Measurements from ENCODE around the gene ACOT2.

The ACOT2 gene

GRCh38 chr14:73588695-73589094 is 19.7 kb downstream of the ACOT2 start:
- no peak for TF ChIP-seq SIN3A (IDR thresholded peaks at IDR 0.05; ENCODE audit: borderline replicate concordance, insufficient read depth, low read length)
- TF ChIP-seq FOXP2 (optimal IDR thresholded peaks at IDR 0.05; ENCODE audit: borderline replicate concordance, extremely low read depth, extremely low read length, insufficient read depth) = no peak
- no peak for TF ChIP-seq TAF1 (IDR thresholded peaks at IDR 0.05; ENCODE audit: borderline replicate concordance, insufficient read depth, low read length)
- TF ChIP-seq POLR2AphosphoS5 (IDR thresholded peaks at IDR 0.05; ENCODE audit: low read depth, low read length) = no peak
- TF ChIP-seq, protein P1, sequence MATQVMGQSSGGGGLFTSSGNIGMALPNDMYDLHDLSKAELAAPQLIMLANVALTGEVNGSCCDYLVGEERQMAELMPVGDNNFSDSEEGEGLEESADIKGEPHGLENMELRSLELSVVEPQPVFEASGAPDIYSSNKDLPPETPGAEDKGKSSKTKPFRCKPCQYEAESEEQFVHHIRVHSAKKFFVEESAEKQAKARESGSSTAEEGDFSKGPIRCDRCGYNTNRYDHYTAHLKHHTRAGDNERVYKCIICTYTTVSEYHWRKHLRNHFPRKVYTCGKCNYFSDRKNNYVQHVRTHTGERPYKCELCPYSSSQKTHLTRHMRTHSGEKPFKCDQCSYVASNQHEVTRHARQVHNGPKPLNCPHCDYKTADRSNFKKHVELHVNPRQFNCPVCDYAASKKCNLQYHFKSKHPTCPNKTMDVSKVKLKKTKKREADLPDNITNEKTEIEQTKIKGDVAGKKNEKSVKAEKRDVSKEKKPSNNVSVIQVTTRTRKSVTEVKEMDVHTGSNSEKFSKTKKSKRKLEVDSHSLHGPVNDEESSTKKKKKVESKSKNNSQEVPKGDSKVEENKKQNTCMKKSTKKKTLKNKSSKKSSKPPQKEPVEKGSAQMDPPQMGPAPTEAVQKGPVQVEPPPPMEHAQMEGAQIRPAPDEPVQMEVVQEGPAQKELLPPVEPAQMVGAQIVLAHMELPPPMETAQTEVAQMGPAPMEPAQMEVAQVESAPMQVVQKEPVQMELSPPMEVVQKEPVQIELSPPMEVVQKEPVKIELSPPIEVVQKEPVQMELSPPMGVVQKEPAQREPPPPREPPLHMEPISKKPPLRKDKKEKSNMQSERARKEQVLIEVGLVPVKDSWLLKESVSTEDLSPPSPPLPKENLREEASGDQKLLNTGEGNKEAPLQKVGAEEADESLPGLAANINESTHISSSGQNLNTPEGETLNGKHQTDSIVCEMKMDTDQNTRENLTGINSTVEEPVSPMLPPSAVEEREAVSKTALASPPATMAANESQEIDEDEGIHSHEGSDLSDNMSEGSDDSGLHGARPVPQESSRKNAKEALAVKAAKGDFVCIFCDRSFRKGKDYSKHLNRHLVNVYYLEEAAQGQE (IDR thresholded peaks at IDR 0.05; ENCODE audit: insufficient read depth in 1 of 2, low read depth in 2 of 2, low read length in 2 of 2) = no peak

DNA sequence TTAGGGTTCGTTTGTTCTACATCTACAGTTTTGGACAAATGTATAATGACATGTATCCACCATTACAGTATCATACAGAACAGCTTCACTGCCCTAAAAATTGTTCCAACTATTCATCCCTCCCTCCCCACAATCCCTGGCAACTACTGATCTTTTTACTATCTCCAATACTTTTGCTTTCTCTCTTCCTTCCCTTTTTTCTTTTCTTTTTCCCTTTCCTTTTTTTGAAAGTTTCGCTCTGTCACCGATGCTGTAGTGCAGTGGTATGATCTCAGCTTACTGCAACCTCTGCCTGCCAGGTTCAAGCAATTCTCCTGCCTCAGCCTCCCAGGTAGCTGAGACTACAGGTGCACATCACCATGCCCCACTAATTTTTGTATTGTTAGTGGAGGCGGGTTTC is 20.1 kb downstream of the ACOT2 start:
- TF ChIP-seq SIN3A (IDR thresholded peaks at IDR 0.05; ENCODE audit: borderline replicate concordance, insufficient read depth, low read length) (no peak), TAF1 (IDR thresholded peaks at IDR 0.05; ENCODE audit: borderline replicate concordance, insufficient read depth, low read length) (no peak), FOXP2 (optimal IDR thresholded peaks at IDR 0.05; ENCODE audit: borderline replicate concordance, extremely low read depth, extremely low read length, insufficient read depth) (no peak), POLR2AphosphoS5 (IDR thresholded peaks at IDR 0.05; ENCODE audit: low read depth, low read length) (no peak)
- TF ChIP-seq, protein P1 (IDR thresholded peaks at IDR 0.05; ENCODE audit: insufficient read depth in 1 of 2, low read depth in 2 of 2, low read length in 2 of 2) = no peak

DNA sequence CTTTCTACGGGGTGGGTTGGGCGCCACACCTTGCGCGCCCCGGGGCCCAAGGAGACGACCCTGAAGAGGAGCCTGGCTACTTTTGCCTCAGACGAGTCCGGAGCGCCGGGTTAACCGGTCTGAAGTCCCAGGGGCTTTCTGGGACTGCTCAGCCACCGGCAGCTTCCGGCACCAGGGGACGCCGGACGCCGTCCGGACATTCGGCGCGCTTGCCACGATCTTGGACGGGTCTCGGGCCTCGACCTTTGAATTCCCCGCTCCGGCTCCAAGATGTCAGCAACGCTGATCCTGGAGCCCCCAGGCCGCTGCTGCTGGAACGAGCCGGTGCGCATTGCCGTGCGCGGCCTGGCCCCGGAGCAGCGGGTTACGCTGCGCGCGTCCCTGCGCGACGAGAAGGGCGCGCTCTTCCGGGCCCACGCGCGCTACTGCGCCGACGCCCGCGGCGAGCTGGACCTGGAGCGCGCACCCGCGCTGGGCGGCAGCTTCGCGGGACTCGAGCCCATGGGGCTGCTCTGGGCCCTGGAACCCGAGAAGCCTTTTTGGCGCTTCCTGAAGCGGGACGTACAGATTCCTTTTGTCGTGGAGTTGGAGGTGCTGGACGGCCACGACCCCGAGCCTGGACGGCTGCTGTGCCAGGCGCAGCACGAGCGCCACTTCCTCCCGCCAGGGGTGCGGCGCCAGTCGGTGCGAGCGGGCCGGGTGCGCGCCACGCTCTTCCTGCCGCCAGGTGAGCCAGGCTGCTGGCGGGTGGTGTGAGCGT is 22.9 kb downstream of the ACOT2 start, which contains the start of gene ACOT4:
Gene ACOT4, plus strand, starts transcription at position 184 of the 760 bp plus-strand sequence. Its CDS starts 87 bp downstream, at position 271.
- no peak for TF ChIP-seq SIN3A (IDR thresholded peaks at IDR 0.05; ENCODE audit: borderline replicate concordance, insufficient read depth, low read length)

DNA sequence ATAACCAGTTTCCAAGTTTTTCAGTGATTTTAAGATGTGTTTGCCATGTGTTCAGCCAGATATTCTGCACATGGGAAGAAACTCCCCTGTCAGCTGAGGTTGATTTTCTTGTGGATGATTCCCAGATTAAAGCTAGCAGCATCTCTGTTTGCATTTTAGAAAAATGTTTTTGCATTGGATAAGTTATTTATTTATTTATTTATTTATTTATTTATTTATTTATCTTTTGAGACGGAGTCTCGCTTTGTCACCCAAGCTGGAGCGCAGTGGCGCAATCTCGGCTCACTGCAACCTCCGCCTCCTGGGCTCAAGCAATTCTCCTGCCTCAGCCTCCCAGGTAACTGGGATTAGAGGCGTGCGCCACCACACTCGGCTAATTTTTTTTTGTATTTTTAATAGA is 25.5 kb downstream of the ACOT2 start:
- TF ChIP-seq TAF1 (IDR thresholded peaks at IDR 0.05; ENCODE audit: borderline replicate concordance, insufficient read depth, low read length) = no peak
- TF ChIP-seq, protein P1 (IDR thresholded peaks at IDR 0.05; ENCODE audit: insufficient read depth in 1 of 2, low read depth in 2 of 2, low read length in 2 of 2) = no peak
- TF ChIP-seq SIN3A (IDR thresholded peaks at IDR 0.05; ENCODE audit: borderline replicate concordance, insufficient read depth, low read length) = no peak

- TF ChIP-seq TAF1 (IDR thresholded peaks at IDR 0.05; ENCODE audit: borderline replicate concordance, insufficient read depth, low read length) (no peak), FOXP2 (optimal IDR thresholded peaks at IDR 0.05; ENCODE audit: borderline replicate concordance, extremely low read depth, extremely low read length, insufficient read depth) (no peak), POLR2AphosphoS5 (IDR thresholded peaks at IDR 0.05; ENCODE audit: low read depth, low read length) (no peak), SIN3A (IDR thresholded peaks at IDR 0.05; ENCODE audit: borderline replicate concordance, insufficient read depth, low read length) (no peak)
- TF ChIP-seq, protein P1 (IDR thresholded peaks at IDR 0.05; ENCODE audit: insufficient read depth in 1 of 2, low read depth in 2 of 2, low read length in 2 of 2) = no peak
These were observed 30.5 kb downstream of the ACOT2 start for GRCh38 chr14:73599499-73599898.
